Loucy (cell line): Measurements from ENCODE around the gene LYSET.
"Not testable (repeated sequence)": the region's sequence is repeated elsewhere in the genome, so short reads cannot be mapped to it uniquely, and the experiment has no call there.

Experiments used
- CTCF ChIP-seq: fragments of 200-600 bp; sonication (generic); conservative IDR thresholded peaks from 2 replicates; pipeline ENCODE4 v1.5.1; 2014; ENCODE audit warnings: mild to moderate bottlenecking, antibody characterized with exemption, low read length
- EZH2phosphoT487 ChIP-seq: fragments of 200-600 bp; IDR thresholded peaks from 2 replicates; pipeline ENCODE4 v1.6.1; 2018; ENCODE audit warnings: antibody characterized with exemption, mild to moderate bottlenecking, moderate library complexity, borderline replicate concordance

DNA sequence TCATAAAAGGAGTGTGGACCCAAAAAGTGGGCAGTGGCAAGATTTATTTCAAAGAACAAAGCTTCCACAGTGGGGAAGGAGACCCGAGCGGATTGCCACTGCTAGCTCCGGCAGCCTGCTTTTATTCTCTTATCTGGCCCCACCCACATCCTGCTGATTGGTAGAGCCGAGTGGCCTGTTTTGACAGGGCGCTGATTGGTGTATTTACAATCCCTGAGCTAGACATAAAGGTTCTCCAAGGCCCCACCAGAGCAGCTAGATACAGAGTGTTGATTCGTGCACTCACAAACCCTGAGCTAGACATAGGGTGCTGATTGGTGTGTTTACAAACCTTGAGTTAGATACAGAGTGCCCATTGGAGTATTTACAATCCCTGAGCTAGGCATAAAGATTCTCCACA lies 15.5 kb upstream of the LYSET start:
- TF ChIP-seq CTCF, EZH2phosphoT487: not testable (repeated sequence)
